Stimulated activated memory B cell treated with anti-CD40 and anti-IgM and Interleukin-4, amounts not matched to agents 10 μg/mL and 1 μg/mL and 100 μg/mL, for 72 hours (primary cell): ENCODE results near the gene ATP6AP2.

Experiments used
- ATAC-seq: fragments of 150-1000 bp; cut with Tn5 transposase; 2 replicates; pipeline ENCODE4 v1.10.0; 2021
- H3K27ac Mint-ChIP-seq: one replicate; pipeline ENCODE4 v1.8.0; 2022; ENCODE audit warnings: mild to moderate bottlenecking, mixed read lengths
- H3K27me3 Mint-ChIP-seq: one replicate; pipeline ENCODE4 v1.8.0; 2022; ENCODE audit warnings: mixed read lengths
- H3K36me3 Mint-ChIP-seq: one replicate; pipeline ENCODE4 v1.8.0; 2022; ENCODE audit warnings: mixed read lengths
- H3K4me1 Mint-ChIP-seq: one replicate; pipeline ENCODE4 v1.8.0; 2022; ENCODE audit warnings: mixed read lengths
- H3K4me3 Mint-ChIP-seq: one replicate; pipeline ENCODE4 v1.8.0; 2022; ENCODE audit warnings: mild to moderate bottlenecking, moderate library complexity, mixed read lengths
- H3K9me3 Mint-ChIP-seq: one replicate; pipeline ENCODE4 v1.8.0; 2022; ENCODE audit warnings: mixed read lengths

Gene ATP6AP2

GRCh38 chrX:40580537-40581335, at the start of gene ATP6AP2:
Gene ATP6AP2, plus strand, starts transcription at chrX:40580970. Its CDS starts 96 bp downstream, at chrX:40581066.
- Mint-ChIP-seq H3K9me3 (no peaks in the 10 kb centered on the region), H3K36me3 (no peaks in the 10 kb centered on the region), H3K27me3 (no peaks in the 10 kb centered on the region), H3K27ac (peak within 1 kb of the TSS; percentile 98), H3K4me3 (peak within 1 kb of the TSS; percentile 83), H3K4me1 (peaks cover 23% of the 10 kb centered on the region)
- peak; percentile 99 for ATAC-seq

GRCh38 chrX:40531056-40531826, 49.5 kb upstream of the ATP6AP2 start:
- H3K36me3 Mint-ChIP-seq, result no peaks in the 10 kb centered on the region
- H3K9me3 Mint-ChIP-seq, result no peaks in the 10 kb centered on the region
- no peaks in the 10 kb centered on the region for H3K27me3 Mint-ChIP-seq
- H3K27ac Mint-ChIP-seq, result no peak overlapping the region
- no peak for ATAC-seq
- no peak overlapping the region for H3K4me3 Mint-ChIP-seq
- H3K4me1 Mint-ChIP-seq, result no peaks in the 10 kb centered on the region

GRCh38 chrX:40537310-40537709, 43.5 kb upstream of the ATP6AP2 start:
- Mint-ChIP-seq H3K4me1 (peaks cover 20% of the 10 kb centered on the region), H3K9me3 (no peaks in the 10 kb centered on the region), H3K27me3 (no peaks in the 10 kb centered on the region), H3K27ac (no peak overlapping the region), H3K36me3 (no peaks in the 10 kb centered on the region), H3K4me3 (no peak overlapping the region)
- no peak for ATAC-seq

GRCh38 chrX:40538406-40538805, 42.4 kb upstream of the ATP6AP2 start:
- Mint-ChIP-seq H3K36me3 (no peaks in the 10 kb centered on the region), H3K4me3 (no peak overlapping the region), H3K4me1 (peaks cover 20% of the 10 kb centered on the region), H3K27ac (peak overlapping the region; percentile 58), H3K27me3 (no peaks in the 10 kb centered on the region), H3K9me3 (no peaks in the 10 kb centered on the region)
- ATAC-seq, result no peak

- H3K9me3 Mint-ChIP-seq, result no peaks in the 10 kb centered on the region
- peak overlapping the region; percentile 30 for H3K4me3 Mint-ChIP-seq
- H3K27me3 Mint-ChIP-seq, result no peaks in the 10 kb centered on the region
- peaks cover 27% of the 10 kb centered on the region for H3K4me1 Mint-ChIP-seq
- no peaks in the 10 kb centered on the region for H3K36me3 Mint-ChIP-seq
- ATAC-seq, result peak; percentile 87
- peak overlapping the region; percentile 58 for H3K27ac Mint-ChIP-seq
Measured at GRCh38 chrX:40539214-40540142, 41.3 kb upstream of the ATP6AP2 start.

DNA sequence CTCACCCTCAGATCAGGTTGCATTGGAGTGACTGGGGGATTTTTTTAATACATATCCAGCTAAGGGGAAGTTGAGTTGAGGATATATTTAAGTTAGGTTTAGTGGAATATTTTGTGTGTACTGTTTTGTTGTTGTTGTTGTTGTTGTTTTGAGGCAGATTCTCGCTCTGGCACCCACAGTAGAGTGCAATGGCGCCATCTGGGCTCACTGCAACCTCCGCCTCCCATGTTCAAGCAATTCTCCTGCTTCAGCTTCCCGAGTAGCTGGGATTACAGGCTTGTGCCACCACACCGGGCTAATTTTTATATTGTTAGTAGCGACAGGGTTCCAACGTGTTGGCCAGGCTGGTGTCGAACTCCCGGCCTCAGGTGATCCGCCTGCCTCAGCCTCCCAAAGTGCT, 38.6 kb upstream of the ATP6AP2 start:
- H3K4me1 Mint-ChIP-seq, result peaks cover 27% of the 10 kb centered on the region
- H3K27me3 Mint-ChIP-seq, result no peaks in the 10 kb centered on the region
- no peak overlapping the region for H3K4me3 Mint-ChIP-seq
- H3K27ac Mint-ChIP-seq, result no peak overlapping the region
- H3K36me3 Mint-ChIP-seq, result no peaks in the 10 kb centered on the region
- no peak for ATAC-seq
- H3K9me3 Mint-ChIP-seq, result no peaks in the 10 kb centered on the region

DNA sequence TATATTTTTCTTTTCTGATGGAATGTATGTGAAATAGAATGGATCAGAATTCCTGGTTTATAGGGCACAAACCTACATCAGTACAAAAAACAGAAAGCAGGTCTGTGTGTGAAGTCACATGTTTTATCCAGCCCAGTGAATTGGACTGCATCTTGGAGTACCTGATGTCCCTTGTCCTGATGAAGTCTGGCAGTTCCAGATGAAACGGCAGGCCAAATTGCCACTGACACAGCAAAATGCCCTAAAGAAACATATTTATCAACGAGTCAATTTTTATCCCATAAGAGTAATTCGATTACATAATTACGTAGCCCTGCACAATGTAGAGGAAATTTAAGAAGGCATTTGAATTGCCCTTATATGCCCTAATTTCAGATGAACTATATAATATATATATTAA, 37.8 kb upstream of the ATP6AP2 start:
- Mint-ChIP-seq H3K4me3 (no peak overlapping the region), H3K36me3 (no peaks in the 10 kb centered on the region), H3K27ac (no peak overlapping the region), H3K4me1 (peaks cover 27% of the 10 kb centered on the region), H3K9me3 (no peaks in the 10 kb centered on the region), H3K27me3 (no peaks in the 10 kb centered on the region)
- ATAC-seq, result no peak

DNA sequence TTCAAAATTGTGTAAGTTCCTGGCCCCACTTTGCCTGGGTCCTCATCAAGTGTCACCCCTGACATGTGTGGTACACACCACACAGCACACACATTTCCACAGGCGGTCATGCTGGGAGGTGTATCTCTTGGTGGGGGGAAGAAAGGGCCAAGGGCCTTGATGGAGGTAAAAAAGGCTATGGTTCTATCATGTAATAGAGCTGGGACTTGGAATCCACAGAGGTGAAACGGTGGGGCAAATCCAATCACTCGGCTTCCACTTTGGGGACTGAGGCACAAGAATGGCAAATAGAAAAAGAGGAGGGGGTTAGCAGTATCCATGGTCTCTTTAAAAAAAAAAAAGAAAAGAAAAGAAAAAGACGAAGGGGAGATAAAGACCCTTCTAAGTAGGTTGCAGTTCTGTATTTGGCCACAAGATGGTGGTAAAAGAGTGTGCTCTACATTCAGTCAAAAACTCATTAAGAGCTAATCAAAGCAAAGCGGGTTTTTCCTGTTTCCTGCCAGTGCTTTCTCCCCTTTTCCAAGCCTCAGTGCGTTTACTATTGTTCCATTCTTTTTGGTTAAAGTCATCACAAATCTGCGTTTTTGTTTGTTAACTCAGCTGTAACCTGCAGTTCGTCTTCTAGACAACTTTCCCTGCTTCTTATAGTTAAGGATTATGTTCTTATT, 37.0 kb upstream of the ATP6AP2 start:
- peaks cover 23% of the 10 kb centered on the region for H3K4me1 Mint-ChIP-seq
- no peaks in the 10 kb centered on the region for H3K27me3 Mint-ChIP-seq
- H3K9me3 Mint-ChIP-seq, result no peaks in the 10 kb centered on the region
- no peaks in the 10 kb centered on the region for H3K36me3 Mint-ChIP-seq
- no peak for ATAC-seq
- H3K27ac Mint-ChIP-seq, result peak overlapping the region; percentile 32
- H3K4me3 Mint-ChIP-seq, result no peak overlapping the region

GRCh38 chrX:40544343-40545266, 36.2 kb upstream of the ATP6AP2 start:
- Mint-ChIP-seq H3K36me3 (no peaks in the 10 kb centered on the region), H3K27me3 (no peaks in the 10 kb centered on the region)

GRCh38 chrX:40546870-40547269, 33.9 kb upstream of the ATP6AP2 start:
- no peaks in the 10 kb centered on the region for H3K36me3 Mint-ChIP-seq
- H3K27ac Mint-ChIP-seq, result no peak overlapping the region
- H3K4me1 Mint-ChIP-seq, result peaks cover 7% of the 10 kb centered on the region
- H3K4me3 Mint-ChIP-seq, result no peak overlapping the region
- H3K27me3 Mint-ChIP-seq, result no peaks in the 10 kb centered on the region
- no peak for ATAC-seq
- no peaks in the 10 kb centered on the region for H3K9me3 Mint-ChIP-seq

More at GRCh38 chrX:40544343-40545266, 36.2 kb upstream of the ATP6AP2 start:
- no peak for ATAC-seq
- Mint-ChIP-seq H3K4me1 (peaks cover 15% of the 10 kb centered on the region), H3K9me3 (no peaks in the 10 kb centered on the region), H3K4me3 (no peak overlapping the region), H3K27ac (no peak overlapping the region)

DNA sequence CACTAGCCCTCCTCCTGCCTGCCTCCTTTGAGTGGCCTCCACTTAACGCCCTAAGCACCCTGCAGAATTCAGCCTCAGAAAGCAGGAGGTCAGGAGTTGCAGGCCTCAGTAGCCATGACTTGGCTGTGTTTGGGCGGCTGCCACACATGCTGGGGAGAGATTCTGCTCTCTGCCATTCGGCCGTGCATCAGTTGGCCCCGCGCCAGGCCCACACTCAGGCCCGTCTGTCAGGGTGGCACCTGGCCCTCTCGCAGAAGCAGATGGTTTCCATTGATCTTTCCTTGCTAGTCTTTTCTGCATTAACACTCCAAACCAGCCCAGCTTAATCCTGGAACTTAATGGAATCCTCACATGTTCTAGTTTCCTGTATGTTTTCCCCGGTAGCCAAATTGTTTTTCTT, 30.7 kb upstream of the ATP6AP2 start:
- no peaks in the 10 kb centered on the region for H3K4me1 Mint-ChIP-seq
- H3K27me3 Mint-ChIP-seq, result no peaks in the 10 kb centered on the region
- H3K36me3 Mint-ChIP-seq, result no peaks in the 10 kb centered on the region
- no peak for ATAC-seq
- H3K4me3 Mint-ChIP-seq, result no peak overlapping the region
- no peaks in the 10 kb centered on the region for H3K9me3 Mint-ChIP-seq
- no peak overlapping the region for H3K27ac Mint-ChIP-seq

DNA sequence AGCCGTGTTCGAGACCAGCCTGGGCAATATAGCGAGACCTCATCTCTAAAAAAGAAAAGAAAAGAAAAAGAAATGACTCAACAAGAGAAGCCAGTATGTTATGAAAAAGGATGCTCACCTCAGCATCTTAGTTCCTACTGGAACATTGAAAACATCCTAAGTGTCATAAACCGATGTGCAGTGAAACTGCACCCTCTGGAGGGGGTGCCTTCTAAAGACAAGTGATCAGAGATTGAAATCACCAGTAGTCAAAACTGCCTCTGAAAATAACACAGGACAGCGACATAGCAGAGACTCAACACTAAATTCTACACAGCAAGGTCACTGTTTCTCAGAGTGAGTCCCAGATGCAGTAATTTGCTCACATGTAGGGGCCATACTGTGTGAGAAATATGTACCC, 28.0 kb upstream of the ATP6AP2 start:
- ATAC-seq, result no peak
- Mint-ChIP-seq H3K4me3 (no peak overlapping the region), H3K27ac (no peak overlapping the region), H3K9me3 (no peaks in the 10 kb centered on the region), H3K27me3 (no peaks in the 10 kb centered on the region), H3K36me3 (no peaks in the 10 kb centered on the region), H3K4me1 (no peaks in the 10 kb centered on the region)

GRCh38 chrX:40558590-40558989, 22.2 kb upstream of the ATP6AP2 start:
- Mint-ChIP-seq H3K27ac (no peak overlapping the region), H3K36me3 (no peaks in the 10 kb centered on the region), H3K9me3 (no peaks in the 10 kb centered on the region), H3K4me1 (no peaks in the 10 kb centered on the region), H3K4me3 (no peak overlapping the region), H3K27me3 (no peaks in the 10 kb centered on the region)
- no peak for ATAC-seq

GRCh38 chrX:40563784-40564183, 17.0 kb upstream of the ATP6AP2 start:
- Mint-ChIP-seq H3K27ac (no peak overlapping the region), H3K27me3 (no peaks in the 10 kb centered on the region), H3K9me3 (no peaks in the 10 kb centered on the region), H3K36me3 (no peaks in the 10 kb centered on the region), H3K4me1 (no peaks in the 10 kb centered on the region), H3K4me3 (no peak overlapping the region)
- ATAC-seq, result no peak
